H1 (cell line): ENCODE measurements around the gene SESN1. TPM values are rescaled to one million over a fixed set of nuclear protein-coding genes. Genes with fewer than 3 reads are reported as not detected.

Source experiments
- RXRA ChIP-seq: IDR thresholded peaks from 2 replicates; pipeline ENCODE4 v1.6.1; 2011; ENCODE audit warnings: low read depth, mild to moderate bottlenecking, low read length, moderate library complexity; ENCODE audit not compliant: insufficient read depth
- polyA plus RNA-seq, 7 experiments: library from polyadenylated mRNA; depleted of rRNA in 3 of 7; stranded (reverse) in 5 of 7; unstranded in 2 of 7; fragments of >200 nt in 5 of 7; fragments of 200-250 nt in 2 of 7; gene quantifications; 1 replicate in 5 of 7; 2 replicates in 1 of 7; 4 replicates in 1 of 7; pipeline versions ENCODE4 v1.2.1 to v1.2.3, GENCODE V29; 2011 to 2013; ENCODE audit warnings: missing spikeins in 2 of 7, mixed read lengths in 2 of 7
- total RNA-seq: library from RNA; stranded (reverse); fragmentation: NEBNext Ultra II Directional; extraction: Animal tissue kit (Norgen Biotek cat#: 25700); gene quantifications from 2 replicates; pipeline ENCODE4 v1.2.1, GENCODE V29; 2021

The SESN1 gene
- total and polyA plus RNA-seq, 2 of the 8 experiments (the other 6 are each of a cell fraction or from before 2014, with no cell fraction given): 12.8 to 15.6 TPM

GRCh38 chr6:109001291-109001894 is 93.3 kb downstream of the SESN1 start (continued):
- no peak for TF ChIP-seq RXRA
